ENCODE results near the gene ARHGAP31.

The ARHGAP31 gene

DNA sequence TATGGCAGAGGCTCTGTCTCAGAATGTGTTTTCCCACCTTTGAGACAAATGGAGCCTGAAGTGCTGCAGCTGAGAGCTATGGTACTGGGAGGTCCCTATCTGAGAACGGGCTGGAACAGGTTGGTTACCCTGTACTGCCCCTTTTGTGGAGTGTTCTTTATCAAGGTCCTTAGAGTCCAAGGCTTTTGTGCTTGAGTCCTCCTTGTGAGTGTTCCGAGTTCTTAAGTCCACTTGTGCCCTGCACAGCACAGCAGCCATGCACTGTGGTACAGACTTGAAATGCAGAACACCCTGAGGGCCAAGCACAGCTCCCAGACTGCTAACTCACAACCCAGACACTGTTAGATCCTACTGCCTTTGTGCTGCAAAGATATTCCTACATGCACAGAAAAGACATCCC lies 67.8 kb downstream of the ARHGAP31 start:
- TF ChIP-seq EZH2phosphoT487 (IDR thresholded peaks at IDR 0.05; ENCODE audit: borderline replicate concordance, low read length): no peak
- TF ChIP-seq, protein P1, sequence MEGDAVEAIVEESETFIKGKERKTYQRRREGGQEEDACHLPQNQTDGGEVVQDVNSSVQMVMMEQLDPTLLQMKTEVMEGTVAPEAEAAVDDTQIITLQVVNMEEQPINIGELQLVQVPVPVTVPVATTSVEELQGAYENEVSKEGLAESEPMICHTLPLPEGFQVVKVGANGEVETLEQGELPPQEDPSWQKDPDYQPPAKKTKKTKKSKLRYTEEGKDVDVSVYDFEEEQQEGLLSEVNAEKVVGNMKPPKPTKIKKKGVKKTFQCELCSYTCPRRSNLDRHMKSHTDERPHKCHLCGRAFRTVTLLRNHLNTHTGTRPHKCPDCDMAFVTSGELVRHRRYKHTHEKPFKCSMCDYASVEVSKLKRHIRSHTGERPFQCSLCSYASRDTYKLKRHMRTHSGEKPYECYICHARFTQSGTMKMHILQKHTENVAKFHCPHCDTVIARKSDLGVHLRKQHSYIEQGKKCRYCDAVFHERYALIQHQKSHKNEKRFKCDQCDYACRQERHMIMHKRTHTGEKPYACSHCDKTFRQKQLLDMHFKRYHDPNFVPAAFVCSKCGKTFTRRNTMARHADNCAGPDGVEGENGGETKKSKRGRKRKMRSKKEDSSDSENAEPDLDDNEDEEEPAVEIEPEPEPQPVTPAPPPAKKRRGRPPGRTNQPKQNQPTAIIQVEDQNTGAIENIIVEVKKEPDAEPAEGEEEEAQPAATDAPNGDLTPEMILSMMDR (IDR thresholded peaks at IDR 0.05; ENCODE audit: low read depth, low read length, poor library complexity, severe bottlenecking): no peak
- Histone ChIP-seq H3K4me2 (ENCODE audit: low read length) (no peak overlapping the region), H3K4me1 (ENCODE audit: control insufficient read depth, low read length) (peaks cover 11% of the 10 kb centered on the region), H4K20me1 (ENCODE audit: control insufficient read depth, insufficient read depth, low read depth, low read length) (no peaks in the 10 kb centered on the region), H3F3A (ENCODE audit: control insufficient read depth, insufficient read depth) (no peaks in the 10 kb centered on the region), H3K27me3 (ENCODE audit: control insufficient read depth, low read length) (peaks cover 15% of the 10 kb centered on the region), H3K9me2 (replicated peaks; ENCODE audit: control insufficient read depth, low read length) (no peaks in the 10 kb centered on the region), H3K36me3 (ENCODE audit: control insufficient read depth, low read length) (no peaks in the 10 kb centered on the region), H3K9me3 (ENCODE audit: control insufficient read depth, insufficient read depth, low read length) (no peaks in the 10 kb centered on the region), H3K4me3 (ENCODE audit: low read length) (no peak overlapping the region), H3K79me2 (ENCODE audit: control insufficient read depth, low read length) (no peaks in the 10 kb centered on the region), H3K27ac (ENCODE audit: low read depth, low read length) (no peak overlapping the region)

DNA sequence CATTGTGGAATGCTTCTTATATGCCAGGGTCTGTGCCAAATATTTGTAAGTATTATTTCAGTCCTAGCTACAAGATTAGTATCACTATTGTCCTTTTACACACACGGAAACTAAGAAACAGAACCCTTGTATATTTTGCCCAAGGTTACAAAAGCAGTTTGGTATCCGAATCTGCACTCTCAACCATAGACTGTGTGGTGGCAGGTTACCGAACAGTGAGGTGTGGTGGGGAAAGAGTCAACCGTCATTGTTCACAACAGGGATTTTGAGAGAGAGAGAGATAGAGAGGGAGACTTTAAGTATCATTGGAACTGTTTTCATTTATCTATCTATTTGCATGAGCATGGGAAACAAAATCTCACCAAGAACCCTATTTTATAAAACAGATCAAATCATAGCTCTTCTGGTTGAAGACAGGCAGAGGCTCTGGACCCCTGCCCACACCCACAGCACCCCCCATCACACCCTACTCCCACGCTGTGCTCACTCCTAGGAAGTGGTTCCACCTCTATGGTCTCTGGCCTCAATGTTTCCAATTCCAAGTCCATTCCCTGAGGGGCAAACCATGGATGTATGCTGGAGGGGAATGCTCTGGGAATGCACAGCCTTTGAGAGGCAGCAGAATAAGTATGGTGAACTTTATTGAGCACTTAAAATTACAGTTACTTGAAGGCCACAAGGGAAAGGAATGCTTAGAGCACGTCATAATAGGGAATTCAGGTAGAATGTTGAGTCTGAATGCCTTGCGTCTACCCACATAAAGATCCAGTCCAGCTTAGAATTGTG lies 69.0 kb downstream of the ARHGAP31 start:
- Histone ChIP-seq H3K27ac (ENCODE audit: low read depth, low read length) (no peak overlapping the region), H3K27me3 (ENCODE audit: control insufficient read depth, low read length) (peaks cover 11% of the 10 kb centered on the region; the same call in 1 of the 2 replicates), H3K4me2 (ENCODE audit: low read length) (no peak overlapping the region), H4K20me1 (ENCODE audit: control insufficient read depth, insufficient read depth, low read depth, low read length) (no peaks in the 10 kb centered on the region), H3K4me3 (ENCODE audit: low read length) (no peak overlapping the region), H3K9me2 (replicated peaks; ENCODE audit: control insufficient read depth, low read length) (no peaks in the 10 kb centered on the region), H3K9me3 (ENCODE audit: control insufficient read depth, insufficient read depth, low read length) (no peaks in the 10 kb centered on the region), H3K79me2 (ENCODE audit: control insufficient read depth, low read length) (no peaks in the 10 kb centered on the region), H3F3A (ENCODE audit: control insufficient read depth, insufficient read depth) (no peaks in the 10 kb centered on the region), H3K4me1 (ENCODE audit: control insufficient read depth, low read length) (peaks cover 11% of the 10 kb centered on the region), H3K36me3 (ENCODE audit: control insufficient read depth, low read length) (no peaks in the 10 kb centered on the region)
- TF ChIP-seq, protein P1 (IDR thresholded peaks at IDR 0.05; ENCODE audit: low read depth, low read length, poor library complexity, severe bottlenecking): no peak
- no peak for TF ChIP-seq EZH2phosphoT487 (IDR thresholded peaks at IDR 0.05; ENCODE audit: borderline replicate concordance, low read length)

DNA sequence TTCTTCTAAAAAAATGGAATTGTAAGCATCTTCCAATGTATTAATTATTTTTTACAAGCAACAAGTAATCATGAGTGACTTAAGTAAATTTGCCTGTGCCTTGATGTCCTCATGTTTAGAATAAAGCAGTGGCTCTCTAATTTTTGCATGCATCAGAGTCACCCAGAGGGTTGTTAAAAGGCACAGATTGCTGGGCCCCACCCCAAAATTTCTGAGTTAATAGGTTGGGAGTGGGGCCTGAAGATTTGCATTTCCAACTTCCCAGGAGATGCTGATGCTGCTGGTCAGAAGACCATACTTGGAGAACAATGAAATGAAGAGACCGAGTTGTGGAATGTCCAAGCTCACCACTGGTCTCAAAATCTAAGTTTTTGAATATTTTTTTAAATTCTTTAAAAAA lies 70.2 kb downstream of the ARHGAP31 start:
- Histone ChIP-seq H3K4me1 (ENCODE audit: control insufficient read depth, low read length) (peaks cover 10% of the 10 kb centered on the region), H3K9me3 (ENCODE audit: control insufficient read depth, insufficient read depth, low read length) (no peaks in the 10 kb centered on the region), H4K20me1 (ENCODE audit: control insufficient read depth, insufficient read depth, low read depth, low read length) (no peaks in the 10 kb centered on the region), H3K4me3 (ENCODE audit: low read length) (no peak overlapping the region), H3K79me2 (ENCODE audit: control insufficient read depth, low read length) (no peaks in the 10 kb centered on the region), H3K27me3 (ENCODE audit: control insufficient read depth, low read length) (peaks cover 6% of the 10 kb centered on the region; the same call in 1 of the 2 replicates), H3F3A (ENCODE audit: control insufficient read depth, insufficient read depth) (no peaks in the 10 kb centered on the region), H3K4me2 (ENCODE audit: low read length) (no peak overlapping the region), H3K9me2 (replicated peaks; ENCODE audit: control insufficient read depth, low read length) (no peaks in the 10 kb centered on the region), H3K36me3 (ENCODE audit: control insufficient read depth, low read length) (no peaks in the 10 kb centered on the region), H3K27ac (ENCODE audit: low read depth, low read length) (no peak overlapping the region)
- TF ChIP-seq, protein P1 (IDR thresholded peaks at IDR 0.05; ENCODE audit: low read depth, low read length, poor library complexity, severe bottlenecking): no peak
- no peak for TF ChIP-seq EZH2phosphoT487 (IDR thresholded peaks at IDR 0.05; ENCODE audit: borderline replicate concordance, low read length)
